Prostate gland (tissue), 2 donors: Measurements from ENCODE around the gene TTBK1. TPM values are rescaled to one million over a fixed set of nuclear protein-coding genes. Genes with fewer than 3 reads are reported as not detected.

ENCODE experiments used
- DNase-seq: peaks from one replicate; pipeline ENCODE4 v3.0.0-alpha.2; 2019; ENCODE audit warnings: low spot score
- H3K27ac ChIP-seq, 2 donors: fragments of 200-600 bp; sonication (generic); 2 replicates each; pipeline ENCODE4 v1.5.1; 2017 to 2019
- H3K27me3 ChIP-seq: fragments of 200-600 bp; sonication (generic); replicated peaks from 2 replicates; pipeline ENCODE4 v1.5.1; 2019; ENCODE audit not compliant: insufficient read depth
- H3K36me3 ChIP-seq, 2 donors: fragments of 200-600 bp; sonication (generic); 1 replicate in 1 of 2; 2 replicates in 1 of 2; pipeline versions ENCODE4 v1.5.1 to v1.8.1; 2017 to 2019
- H3K4me1 ChIP-seq: fragments of 200-600 bp; sonication (generic); replicated peaks from 2 replicates; pipeline ENCODE4 v1.5.1; 2019
- H3K4me3 ChIP-seq, 2 donors: fragments of 200-600 bp; sonication (generic); 2 replicates each; pipeline ENCODE4 v1.5.1; 2017 to 2019
- H3K9me3 ChIP-seq: fragments of 200-600 bp; sonication (generic); 2 replicates; pipeline ENCODE4 v1.5.1; 2017
- POLR2A ChIP-seq: fragments of 450-650 bp; IDR thresholded peaks from one replicate; pipeline ENCODE4 v1.6.1; 2016; ENCODE audit warnings: antibody characterized with exemption, mild to moderate bottlenecking
- POLR2AphosphoS5 ChIP-seq: sonication (generic); formaldehyde crosslinking; IDR thresholded peaks from one replicate; pipeline ENCODE4 v1.6.1; 2017; ENCODE audit warnings: antibody characterized with exemption
- WGBS: methylation state at CpG from one replicate; pipeline ENCODE4 v1.1.5; 2018; 5-methylcytosine and 5-hydroxymethylcytosine counted together
- intact Hi-C: fragments of 100-400 bp; cut with DNase I; formaldehyde crosslinking; loops from one replicate; pipeline ENCODE4 v1.14.2; 2022
- total RNA-seq, 2 donors: library from RNA; depleted of rRNA; stranded (reverse); fragments of >200 nt; gene quantifications; one replicate each; pipeline ENCODE4 v1.1.0, GENCODE V29; 2016
- TF ChIP-seq, protein P1 (sequence below), 4 experiments: fragments of 200-600 bp in 2 of 4; fragments of 450-650 bp in 2 of 4; sonication (generic) in 2 of 4; IDR thresholded peaks; 1 replicate in 3 of 4; 2 replicates in 1 of 4; pipeline ENCODE4 v1.5.1; 2016 to 2019; ENCODE audit warnings: antibody characterized with exemption in 4 of 4, mild to moderate bottlenecking in 2 of 4, moderate library complexity in 2 of 4

Gene TTBK1
- total RNA-seq, 2 donors from 2014 or later: 0.18 to 0.62 TPM

DNA sequence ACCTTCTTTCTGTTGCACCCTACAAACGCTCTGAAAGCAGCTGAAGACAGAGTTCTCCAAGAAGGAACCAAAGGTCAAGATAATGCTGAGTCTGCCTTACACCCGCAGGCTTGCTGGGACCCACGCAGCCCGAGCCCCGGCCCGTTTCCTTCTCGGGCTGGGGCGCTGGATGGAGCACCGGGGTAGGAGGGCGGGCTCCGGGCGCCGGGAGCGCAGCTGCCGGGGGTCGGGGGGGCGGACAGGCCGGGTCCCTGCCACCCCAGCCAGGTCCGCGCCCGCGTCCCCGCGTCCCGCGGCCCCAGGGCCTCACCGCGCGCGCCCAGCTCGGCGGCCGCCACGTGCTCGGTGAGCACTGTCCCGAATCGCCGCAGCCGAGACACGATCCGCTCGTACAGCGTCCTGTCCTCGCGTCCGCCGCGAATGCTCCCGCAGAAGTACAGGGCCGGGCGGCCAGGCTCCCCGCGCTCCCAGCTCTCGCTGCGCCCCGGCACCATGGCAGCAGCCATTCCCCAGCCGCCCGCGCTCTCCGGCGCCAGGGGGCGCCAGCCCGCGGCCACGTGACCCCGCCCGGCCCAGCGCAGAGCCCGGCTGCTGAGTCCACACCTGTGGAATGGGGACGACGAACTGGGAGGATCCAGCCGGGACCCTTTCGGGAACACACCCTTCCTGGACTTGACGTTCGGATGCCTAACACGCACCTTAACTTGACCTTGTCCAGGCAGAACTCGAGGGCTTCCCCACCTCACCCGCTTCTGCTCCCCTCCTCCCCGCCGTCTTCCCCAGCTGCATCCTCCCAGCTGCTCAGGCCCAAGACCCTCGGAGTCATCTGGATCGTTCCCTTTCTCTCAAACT is 14.1 kb upstream of the TTBK1 start, which contains the start of gene DNPH1:
Gene DNPH1, minus strand, starts transcription at position 531 of the 852 bp plus-strand sequence. Its CDS starts 25 bp downstream, at position 506.
- no peaks in the 10 kb centered on the region for H3K9me3 ChIP-seq
- no peaks in the 10 kb centered on the region for H3K27me3 ChIP-seq
- peak within 1 kb of the TSS; percentile 57 to 62 for H3K27ac ChIP-seq
- TF ChIP-seq POLR2AphosphoS5: peak; percentile 4
- TF ChIP-seq, protein P1, sequence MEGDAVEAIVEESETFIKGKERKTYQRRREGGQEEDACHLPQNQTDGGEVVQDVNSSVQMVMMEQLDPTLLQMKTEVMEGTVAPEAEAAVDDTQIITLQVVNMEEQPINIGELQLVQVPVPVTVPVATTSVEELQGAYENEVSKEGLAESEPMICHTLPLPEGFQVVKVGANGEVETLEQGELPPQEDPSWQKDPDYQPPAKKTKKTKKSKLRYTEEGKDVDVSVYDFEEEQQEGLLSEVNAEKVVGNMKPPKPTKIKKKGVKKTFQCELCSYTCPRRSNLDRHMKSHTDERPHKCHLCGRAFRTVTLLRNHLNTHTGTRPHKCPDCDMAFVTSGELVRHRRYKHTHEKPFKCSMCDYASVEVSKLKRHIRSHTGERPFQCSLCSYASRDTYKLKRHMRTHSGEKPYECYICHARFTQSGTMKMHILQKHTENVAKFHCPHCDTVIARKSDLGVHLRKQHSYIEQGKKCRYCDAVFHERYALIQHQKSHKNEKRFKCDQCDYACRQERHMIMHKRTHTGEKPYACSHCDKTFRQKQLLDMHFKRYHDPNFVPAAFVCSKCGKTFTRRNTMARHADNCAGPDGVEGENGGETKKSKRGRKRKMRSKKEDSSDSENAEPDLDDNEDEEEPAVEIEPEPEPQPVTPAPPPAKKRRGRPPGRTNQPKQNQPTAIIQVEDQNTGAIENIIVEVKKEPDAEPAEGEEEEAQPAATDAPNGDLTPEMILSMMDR (IDR thresholded peaks at IDR 0.05): peak; percentile 87 to 97 (median 92)
- TF ChIP-seq POLR2A: peak; percentile 34
- peak; percentile 66 for DNase-seq
- no peaks in the 10 kb centered on the region for H3K36me3 ChIP-seq
- intact Hi-C loops: no loop called here
- 6% methylated on average over 52 of the region's 82 CpGs for WGBS
- peak within 1 kb of the TSS; percentile 62 for H3K4me3 ChIP-seq
- H3K4me1 ChIP-seq: no peaks in the 10 kb centered on the region

- Histone ChIP-seq H3K27ac (peak overlapping the region in 1 of 2 donors; percentile 62), H3K4me1 (no peaks in the 10 kb centered on the region), H3K36me3 (no peaks in the 10 kb centered on the region), H3K9me3 (no peaks in the 10 kb centered on the region), H3K4me3 (peak overlapping the region in 1 of 2 donors; percentile 62), H3K27me3 (no peaks in the 10 kb centered on the region)
- TF ChIP-seq POLR2AphosphoS5 (no peak), POLR2A (no peak)
- TF ChIP-seq, protein P1 (IDR thresholded peaks at IDR 0.05): no peak
- DNase-seq: no peak
- WGBS: 81% methylated on average over 17 of the region's 17 CpGs
- intact Hi-C loops: no loop called here
Measured at GRCh38 chr6:43229803-43230620, 13.3 kb upstream of the TTBK1 start.

DNA sequence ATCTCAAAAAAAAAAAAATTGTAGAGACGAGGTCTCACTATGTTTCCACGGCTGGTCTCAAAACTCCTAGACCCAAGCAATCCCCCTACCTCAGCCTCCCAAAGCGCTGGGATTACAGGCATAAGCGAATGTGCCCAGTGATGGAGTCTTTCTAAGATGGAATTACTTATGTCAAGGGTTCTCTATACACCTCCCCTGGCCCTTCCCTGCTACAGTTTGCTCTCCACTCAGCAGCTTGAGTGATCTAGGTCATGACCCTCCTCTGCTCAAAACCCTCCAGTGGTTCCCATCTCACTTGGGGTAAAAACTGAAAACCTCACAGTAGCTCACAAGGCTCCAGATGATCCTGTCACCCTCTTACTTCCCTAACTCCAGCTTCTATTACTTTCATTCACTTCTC is 12.2 kb upstream of the TTBK1 start:
- intact Hi-C loops: no loop called here
- 94% methylated on average over 4 of the region's 4 CpGs for WGBS
- Histone ChIP-seq H3K4me1 (no peaks in the 10 kb centered on the region), H3K27me3 (no peaks in the 10 kb centered on the region), H3K27ac (no peak overlapping the region), H3K4me3 (no peak overlapping the region), H3K36me3 (no peaks in the 10 kb centered on the region), H3K9me3 (no peaks in the 10 kb centered on the region)
- DNase-seq: no peak
- no peak for TF ChIP-seq POLR2A
- TF ChIP-seq, protein P1 (IDR thresholded peaks at IDR 0.05): no peak

- no peak for TF ChIP-seq POLR2A
- no peak for TF ChIP-seq POLR2AphosphoS5
- TF ChIP-seq, protein P1 (IDR thresholded peaks at IDR 0.05): no peak
- intact Hi-C loops: no loop called here
- no peak for DNase-seq
- H3K36me3 ChIP-seq: no peaks in the 10 kb centered on the region
- no peak overlapping the region for H3K27ac ChIP-seq
- no peaks in the 10 kb centered on the region for H3K4me1 ChIP-seq
- H3K4me3 ChIP-seq: no peak overlapping the region
- 88% methylated on average over 3 of the region's 3 CpGs for WGBS
- no peaks in the 10 kb centered on the region for H3K27me3 ChIP-seq
- no peaks in the 10 kb centered on the region for H3K9me3 ChIP-seq
Measured at GRCh38 chr6:43231735-43232450, 11.4 kb upstream of the TTBK1 start.
